DOHH2 (cell line): ENCODE measurements around the gene PISD.

ENCODE experiments used
- H3F3A ChIP-seq: fragments of 200-600 bp; sonication (generic), shearing (Covaris generic); 2 replicates; pipeline ENCODE4 v1.6.0; 2016; ENCODE audit warnings: antibody characterized with exemption, mild to moderate bottlenecking; ENCODE audit not compliant: control insufficient read depth, insufficient read depth
- H3K27ac ChIP-seq: fragments of 200-600 bp; sonication (generic); 2 replicates; pipeline ENCODE4 v1.5.1; 2014; ENCODE audit warnings: low read depth, mild to moderate bottlenecking, low read length, moderate library complexity
- H3K27me3 ChIP-seq: fragments of 200-600 bp; sonication (generic); 2 replicates; pipeline ENCODE4 v1.6.1; 2014; ENCODE audit warnings: mild to moderate bottlenecking, low read length, mixed read lengths; ENCODE audit not compliant: control insufficient read depth
- H3K36me3 ChIP-seq: fragments of 200-600 bp; sonication (generic); 2 replicates; pipeline ENCODE4 v1.6.1; 2014; ENCODE audit warnings: mild to moderate bottlenecking, low read length, moderate library complexity, mixed read lengths; ENCODE audit not compliant: control insufficient read depth
- H3K4me1 ChIP-seq: fragments of 200-600 bp; sonication (generic); 2 replicates; pipeline ENCODE4 v1.6.1; 2014; ENCODE audit warnings: mild to moderate bottlenecking, low read length, mixed read lengths; ENCODE audit not compliant: control insufficient read depth
- H3K4me2 ChIP-seq: fragments of 200-600 bp; sonication (generic); 2 replicates; pipeline ENCODE4 v1.6.0; 2014; ENCODE audit warnings: mild to moderate bottlenecking, low read length, moderate library complexity
- H3K4me3 ChIP-seq: fragments of 200-600 bp; sonication (generic); 2 replicates; pipeline ENCODE4 v1.5.1; 2014; ENCODE audit warnings: mild to moderate bottlenecking, low read length, mixed read lengths
- H3K79me2 ChIP-seq: fragments of 200-600 bp; sonication (generic); 2 replicates; pipeline ENCODE4 v1.6.1; 2014; ENCODE audit warnings: mild to moderate bottlenecking, low read length, mixed read lengths; ENCODE audit not compliant: control insufficient read depth
- H3K9me2 ChIP-seq: fragments of 200-600 bp; sonication (generic); replicated peaks from 2 replicates; pipeline ENCODE4 v1.6.1; 2014; ENCODE audit warnings: mild to moderate bottlenecking, low read length, mixed read lengths; ENCODE audit not compliant: control insufficient read depth
- H3K9me3 ChIP-seq: fragments of 200-600 bp; sonication (generic); 2 replicates; pipeline ENCODE4 v1.6.1; 2014; ENCODE audit warnings: antibody characterized with exemption, low read length, mixed read lengths; ENCODE audit not compliant: control insufficient read depth, insufficient read depth
- H4K20me1 ChIP-seq: fragments of 200-600 bp; sonication (generic); 2 replicates; pipeline ENCODE4 v1.6.0; 2014; ENCODE audit warnings: low read depth, mild to moderate bottlenecking, antibody characterized with exemption, low read length, moderate library complexity; ENCODE audit not compliant: control insufficient read depth, insufficient read depth
- EZH2phosphoT487 ChIP-seq: fragments of 200-600 bp; sonication (generic); IDR thresholded peaks from 2 replicates; pipeline ENCODE4 v1.6.1; 2017; ENCODE audit warnings: borderline replicate concordance, mild to moderate bottlenecking, antibody characterized with exemption, low read length, moderate library complexity, mixed read lengths
- TF ChIP-seq, protein P1 (sequence below): fragments of 200-600 bp; sonication (generic); IDR thresholded peaks from one replicate; pipeline ENCODE4 v1.5.1; 2014; ENCODE audit warnings: antibody characterized with exemption, mild to moderate bottlenecking, low read depth, low read length; ENCODE audit not compliant: poor library complexity, severe bottlenecking

PISD gene

GRCh38 chr22:31650391-31650790 is 11.6 kb downstream of the PISD start:
- Histone ChIP-seq H3K27me3 (no peaks in the 10 kb centered on the region), H3K36me3 (peaks cover 33% of the 10 kb centered on the region), H3K9me3 (no peaks in the 10 kb centered on the region), H4K20me1 (no peaks in the 10 kb centered on the region), H3K79me2 (peaks cover 62% of the 10 kb centered on the region), H3K27ac (0 out of 2 replicates have a peak overlapping the region, but pooled peaks have one; percentile 8), H3F3A (peaks cover 5% of the 10 kb centered on the region; the same call in 1 of the 2 replicates), H3K4me1 (peaks cover 56% of the 10 kb centered on the region), H3K4me3 (peak overlapping the region; percentile 6; the same call in 1 of the 2 replicates), H3K9me2 (no peaks in the 10 kb centered on the region), H3K4me2 (peak overlapping the region; percentile 13; the same call in 1 of the 2 replicates)
- no peak for TF ChIP-seq EZH2phosphoT487
- TF ChIP-seq, protein P1, sequence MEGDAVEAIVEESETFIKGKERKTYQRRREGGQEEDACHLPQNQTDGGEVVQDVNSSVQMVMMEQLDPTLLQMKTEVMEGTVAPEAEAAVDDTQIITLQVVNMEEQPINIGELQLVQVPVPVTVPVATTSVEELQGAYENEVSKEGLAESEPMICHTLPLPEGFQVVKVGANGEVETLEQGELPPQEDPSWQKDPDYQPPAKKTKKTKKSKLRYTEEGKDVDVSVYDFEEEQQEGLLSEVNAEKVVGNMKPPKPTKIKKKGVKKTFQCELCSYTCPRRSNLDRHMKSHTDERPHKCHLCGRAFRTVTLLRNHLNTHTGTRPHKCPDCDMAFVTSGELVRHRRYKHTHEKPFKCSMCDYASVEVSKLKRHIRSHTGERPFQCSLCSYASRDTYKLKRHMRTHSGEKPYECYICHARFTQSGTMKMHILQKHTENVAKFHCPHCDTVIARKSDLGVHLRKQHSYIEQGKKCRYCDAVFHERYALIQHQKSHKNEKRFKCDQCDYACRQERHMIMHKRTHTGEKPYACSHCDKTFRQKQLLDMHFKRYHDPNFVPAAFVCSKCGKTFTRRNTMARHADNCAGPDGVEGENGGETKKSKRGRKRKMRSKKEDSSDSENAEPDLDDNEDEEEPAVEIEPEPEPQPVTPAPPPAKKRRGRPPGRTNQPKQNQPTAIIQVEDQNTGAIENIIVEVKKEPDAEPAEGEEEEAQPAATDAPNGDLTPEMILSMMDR, result no peak

- H3K36me3 ChIP-seq, result peaks cover 33% of the 10 kb centered on the region
- H3K4me2 ChIP-seq, result no peak overlapping the region
- H3K27me3 ChIP-seq, result no peaks in the 10 kb centered on the region
- peaks cover 5% of the 10 kb centered on the region; the same call in 1 of the 2 replicates for H3F3A ChIP-seq
- H3K9me3 ChIP-seq, result no peaks in the 10 kb centered on the region
- H3K79me2 ChIP-seq, result peaks cover 35% of the 10 kb centered on the region
- H4K20me1 ChIP-seq, result no peaks in the 10 kb centered on the region
- H3K27ac ChIP-seq, result no peak overlapping the region
- no peaks in the 10 kb centered on the region for H3K9me2 ChIP-seq
- H3K4me3 ChIP-seq, result no peak overlapping the region
- H3K4me1 ChIP-seq, result peaks cover 31% of the 10 kb centered on the region
- TF ChIP-seq, protein P1, result no peak
- no peak for TF ChIP-seq EZH2phosphoT487
Observed at GRCh38 chr22:31647523-31648320, 14.3 kb downstream of the PISD start.

GRCh38 chr22:31647066-31647465 is 14.9 kb downstream of the PISD start:
- H3K4me2 ChIP-seq, result no peak overlapping the region
- H3K4me1 ChIP-seq, result peaks cover 24% of the 10 kb centered on the region
- H3K27ac ChIP-seq, result no peak overlapping the region
- TF ChIP-seq EZH2phosphoT487, result no peak
- TF ChIP-seq, protein P1, result no peak
- peaks cover 5% of the 10 kb centered on the region; the same call in 1 of the 2 replicates for H3F3A ChIP-seq
- peaks cover 31% of the 10 kb centered on the region for H3K79me2 ChIP-seq
- H3K36me3 ChIP-seq, result peaks cover 33% of the 10 kb centered on the region
- H4K20me1 ChIP-seq, result no peaks in the 10 kb centered on the region
- no peaks in the 10 kb centered on the region for H3K27me3 ChIP-seq
- no peak overlapping the region for H3K4me3 ChIP-seq
- H3K9me3 ChIP-seq, result no peaks in the 10 kb centered on the region
- no peaks in the 10 kb centered on the region for H3K9me2 ChIP-seq
